Measurements from ENCODE around the gene DTX3. TPM values are rescaled to one million over a fixed set of nuclear protein-coding genes. Genes with fewer than 3 reads are reported as not detected.

The DTX3 gene
- total and polyA plus RNA-seq, 10 donors, result 13.7 to 30.7 (median 21.6) TPM

DNA sequence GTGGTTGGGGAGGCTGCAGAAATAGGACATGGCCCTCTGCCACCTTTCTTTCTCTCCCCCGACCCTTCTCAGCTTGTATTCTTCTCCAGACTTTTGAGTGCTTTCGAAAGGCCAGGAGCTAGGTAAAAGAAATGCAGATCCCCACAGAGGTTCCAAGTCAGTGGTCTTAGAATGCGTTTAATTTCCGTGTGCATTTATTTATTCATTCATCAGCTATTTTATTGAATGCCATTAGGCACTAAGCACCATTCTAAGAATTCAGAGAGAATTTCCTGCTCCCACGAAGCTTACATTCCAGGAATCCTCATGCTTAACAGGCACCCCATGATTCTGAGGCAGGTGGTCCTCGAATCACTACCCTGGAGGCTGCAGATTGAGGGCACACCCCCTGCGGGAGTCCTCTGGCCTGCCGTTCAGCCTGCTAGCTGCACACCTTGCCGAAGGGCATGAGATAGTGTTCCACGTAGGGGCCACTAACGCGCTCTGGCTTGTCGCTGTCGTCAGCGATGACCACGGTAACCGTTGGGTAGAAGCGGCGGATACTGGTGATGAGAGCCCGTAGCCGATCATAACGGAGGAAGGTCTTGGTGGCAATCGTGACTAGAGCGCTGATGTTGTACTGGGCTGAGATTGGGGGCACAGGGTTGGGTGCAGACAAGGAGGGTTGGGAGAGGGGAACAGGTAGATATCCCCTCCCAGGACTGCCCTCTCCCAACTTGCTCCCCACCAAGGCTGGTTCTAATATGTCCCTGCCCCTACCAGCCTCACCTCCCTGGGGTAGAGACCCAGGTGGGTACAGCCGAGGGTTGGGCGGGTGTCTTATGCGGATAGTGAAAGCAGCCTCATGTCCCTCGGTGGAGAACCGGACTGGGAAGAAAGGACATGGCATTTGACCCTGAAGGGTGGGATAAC, 23.9 kb downstream of the DTX3 start:
- Histone ChIP-seq H3K27me3 (replicated peaks in 1 of 7) (peaks cover 15 to 99% (median 81%) of the 10 kb centered on the region in 7 donors), H3K4me1 (peaks cover 16 to 39% (median 34%) of the 10 kb centered on the region in 6 donors), H3K4me3 (no peak overlapping the region), H3K9me3 (no peaks in the 10 kb centered on the region), H3K36me3 (no peaks in the 10 kb centered on the region), H3K27ac (no peak overlapping the region)
- DNase-seq, result no peak
- TF ChIP-seq, protein P1, sequence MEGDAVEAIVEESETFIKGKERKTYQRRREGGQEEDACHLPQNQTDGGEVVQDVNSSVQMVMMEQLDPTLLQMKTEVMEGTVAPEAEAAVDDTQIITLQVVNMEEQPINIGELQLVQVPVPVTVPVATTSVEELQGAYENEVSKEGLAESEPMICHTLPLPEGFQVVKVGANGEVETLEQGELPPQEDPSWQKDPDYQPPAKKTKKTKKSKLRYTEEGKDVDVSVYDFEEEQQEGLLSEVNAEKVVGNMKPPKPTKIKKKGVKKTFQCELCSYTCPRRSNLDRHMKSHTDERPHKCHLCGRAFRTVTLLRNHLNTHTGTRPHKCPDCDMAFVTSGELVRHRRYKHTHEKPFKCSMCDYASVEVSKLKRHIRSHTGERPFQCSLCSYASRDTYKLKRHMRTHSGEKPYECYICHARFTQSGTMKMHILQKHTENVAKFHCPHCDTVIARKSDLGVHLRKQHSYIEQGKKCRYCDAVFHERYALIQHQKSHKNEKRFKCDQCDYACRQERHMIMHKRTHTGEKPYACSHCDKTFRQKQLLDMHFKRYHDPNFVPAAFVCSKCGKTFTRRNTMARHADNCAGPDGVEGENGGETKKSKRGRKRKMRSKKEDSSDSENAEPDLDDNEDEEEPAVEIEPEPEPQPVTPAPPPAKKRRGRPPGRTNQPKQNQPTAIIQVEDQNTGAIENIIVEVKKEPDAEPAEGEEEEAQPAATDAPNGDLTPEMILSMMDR (IDR thresholded peaks at IDR 0.05 in 8 of 11, conservative IDR thresholded peaks at IDR 0.05 in 3 of 11), result no peak
- no peak for TF ChIP-seq POLR2AphosphoS5 (IDR thresholded peaks at IDR 0.05)
- intact Hi-C loops (cut with DNase I; ENCODE audit: low total_unique reads), result no loop called here
- 49 to 64% (median 53%) methylated on average over 27 to 29 of the region's 29 CpGs for WGBS, 5 donors

DNA sequence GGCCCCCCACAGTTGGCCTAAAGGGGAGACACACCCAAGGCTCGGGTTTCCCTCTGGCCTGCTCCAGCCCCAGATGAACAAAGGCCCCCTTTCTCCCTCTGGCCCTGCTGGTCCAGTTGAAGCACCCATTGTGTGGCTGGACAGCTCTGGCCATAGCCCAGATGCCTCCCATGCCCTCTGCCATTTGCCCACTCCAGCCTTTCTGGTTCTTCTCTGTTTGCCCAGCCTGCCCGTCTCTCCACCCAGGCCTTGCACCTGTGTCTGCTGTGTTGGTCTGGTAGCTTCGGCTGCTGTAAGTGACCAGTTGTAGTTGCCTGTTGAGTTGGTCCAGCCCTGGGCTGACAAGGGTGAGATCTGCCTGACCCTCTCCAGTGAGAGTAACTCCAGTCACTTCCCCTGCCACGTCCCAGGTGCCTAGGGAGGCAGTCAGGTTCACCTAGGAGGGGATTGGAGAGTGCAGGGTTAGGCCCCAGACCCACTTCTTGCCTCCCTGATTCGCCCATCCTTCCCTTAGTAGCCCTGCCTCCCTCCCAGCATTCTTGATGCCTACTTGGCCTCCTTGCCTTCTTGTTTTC, 25.4 kb downstream of the DTX3 start:
- no peak for DNase-seq
- H3K4me3 ChIP-seq, result no peak overlapping the region
- peaks cover 15 to 96% (median 69%) of the 10 kb centered on the region in 7 donors for H3K27me3 ChIP-seq (replicated peaks in 1 of 7)
- intact Hi-C loops (cut with DNase I; ENCODE audit: low total_unique reads), result no loop called here
- no peaks in the 10 kb centered on the region for H3K36me3 ChIP-seq
- no peak overlapping the region for H3K27ac ChIP-seq
- H3K4me1 ChIP-seq, result peaks cover 16 to 41% (median 36%) of the 10 kb centered on the region in 6 donors
- WGBS, 5 donors, result 73 to 90% (median 75%) methylated on average over 5 of the region's 5 CpGs
- no peaks in the 10 kb centered on the region for H3K9me3 ChIP-seq
- no peak for TF ChIP-seq POLR2A (IDR thresholded peaks at IDR 0.05)
- no peak for TF ChIP-seq POLR2AphosphoS5 (IDR thresholded peaks at IDR 0.05)
- TF ChIP-seq, protein P1 (IDR thresholded peaks at IDR 0.05 in 8 of 11, conservative IDR thresholded peaks at IDR 0.05 in 3 of 11), result no peak

DNA sequence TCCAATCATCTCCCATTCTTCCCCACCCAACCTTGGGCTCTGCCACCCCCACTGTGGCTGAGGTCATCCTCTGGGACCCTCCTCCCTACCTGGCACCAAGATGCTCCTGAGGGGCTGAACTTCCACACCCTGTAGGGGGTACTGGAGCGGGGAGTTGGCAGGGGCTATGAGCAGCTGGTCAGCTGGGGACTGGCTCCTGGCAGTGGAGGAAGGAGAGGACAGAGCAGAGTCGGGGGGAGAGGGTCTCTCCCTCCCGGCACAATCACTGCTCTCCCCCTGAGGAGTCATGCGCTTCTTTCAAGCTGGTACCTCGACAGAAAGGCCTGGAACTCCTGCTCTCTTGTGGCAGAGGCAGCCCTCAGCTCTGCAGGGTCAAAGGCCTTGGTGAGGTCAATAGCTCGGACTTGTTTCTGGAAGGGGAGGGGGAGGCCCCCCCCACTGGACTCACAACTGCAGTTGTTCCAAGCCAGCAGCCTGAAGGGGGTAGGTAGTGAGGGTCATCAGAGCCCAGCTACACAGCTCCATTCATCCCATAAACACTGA, 26.3 kb downstream of the DTX3 start:
- peaks cover 15 to 96% (median 64%) of the 10 kb centered on the region in 7 donors for H3K27me3 ChIP-seq (replicated peaks in 1 of 7)
- H3K4me1 ChIP-seq, result peaks cover 16 to 41% (median 36%) of the 10 kb centered on the region in 6 donors
- DNase-seq, result no peak
- no peaks in the 10 kb centered on the region for H3K36me3 ChIP-seq
- no peak overlapping the region for H3K27ac ChIP-seq
- H3K9me3 ChIP-seq, result no peaks in the 10 kb centered on the region
- no peak overlapping the region for H3K4me3 ChIP-seq
- WGBS, 5 donors, result 54 to 76% (median 70%) methylated on average over 2 to 6 of the region's 6 CpGs
- intact Hi-C loops (cut with DNase I; ENCODE audit: low total_unique reads), result no loop called here
- TF ChIP-seq POLR2A (IDR thresholded peaks at IDR 0.05), result no peak
- TF ChIP-seq POLR2AphosphoS5 (IDR thresholded peaks at IDR 0.05), result no peak
- TF ChIP-seq, protein P1 (IDR thresholded peaks at IDR 0.05 in 8 of 11, conservative IDR thresholded peaks at IDR 0.05 in 3 of 11), result no peak
